Liver (tissue), 9 donors: Measurements from ENCODE around the gene ZNF276. TPM values are rescaled to one million over a fixed set of nuclear protein-coding genes. Genes with fewer than 3 reads are reported as not detected.

Experiments used
- DNase-seq: peaks from one replicate; pipeline ENCODE4 v3.0.0-alpha.2; 2017; ENCODE audit warnings: low spot score
- H3K27ac ChIP-seq, 2 donors: one replicate each; pipeline ENCODE4 v1.7.0; 2013; ENCODE audit warnings: inconsistent platforms in 2 of 2, low read length in 2 of 2, control low read depth in 1 of 2, low read depth in 1 of 2, mild to moderate bottlenecking in 1 of 2
- H3K27me3 ChIP-seq, 4 donors: one replicate each; pipeline versions ENCODE4 v1.6.1 to v1.7.0; 2013; ENCODE audit warnings: low read length in 3 of 4, inconsistent platforms in 1 of 4, mild to moderate bottlenecking in 1 of 4, moderate library complexity in 1 of 4; ENCODE audit not compliant: control insufficient read depth in 4 of 4, insufficient read depth in 4 of 4
- H3K36me3 ChIP-seq, 4 donors: one replicate each; pipeline versions ENCODE4 v1.6.1 to v1.7.0; 2013; ENCODE audit warnings: low read length in 3 of 4, mild to moderate bottlenecking in 3 of 4, low read depth in 1 of 4, moderate library complexity in 1 of 4; ENCODE audit not compliant: control insufficient read depth in 4 of 4, insufficient read depth in 3 of 4
- H3K4me1 ChIP-seq, 4 donors: one replicate each; pipeline versions ENCODE4 v1.6.1 to v1.7.0; 2013; ENCODE audit warnings: low read length in 3 of 4, mild to moderate bottlenecking in 3 of 4, moderate library complexity in 1 of 4; ENCODE audit not compliant: control insufficient read depth in 4 of 4, insufficient read depth in 4 of 4
- H3K4me3 ChIP-seq, 3 donors: one replicate each; pipeline versions ENCODE4 v1.6.1 to v1.7.0; 2013; ENCODE audit warnings: low read length in 3 of 3, control low read depth in 1 of 3, low read depth in 1 of 3, mild to moderate bottlenecking in 1 of 3
- H3K9ac ChIP-seq, 2 donors: one replicate each; pipeline ENCODE4 v1.7.0; 2013; ENCODE audit warnings: low read length in 2 of 2, mild to moderate bottlenecking in 2 of 2, moderate library complexity in 2 of 2, control low read depth in 1 of 2, low read depth in 1 of 2
- H3K9me3 ChIP-seq, 4 donors: one replicate each; pipeline versions ENCODE4 v1.6.1 to v1.7.0; 2013; ENCODE audit warnings: low read length in 3 of 4; ENCODE audit not compliant: control insufficient read depth in 4 of 4
- EGR1 ChIP-seq, 2 donors: IDR thresholded peaks; 2 replicates each; pipeline ENCODE4 v1.6.1; 2016 to 2018; ENCODE audit warnings: antibody characterized with exemption in 2 of 2, low read depth in 2 of 2
- FOXA1 ChIP-seq: IDR thresholded peaks from 2 replicates; pipeline ENCODE4 v1.6.1; 2016; ENCODE audit warnings: antibody characterized with exemption
- FOXA2 ChIP-seq: IDR thresholded peaks from 2 replicates; pipeline ENCODE4 v1.6.1; 2016; ENCODE audit warnings: antibody characterized with exemption
- GABPA ChIP-seq, 2 donors: IDR thresholded peaks in 1 of 2; conservative IDR thresholded peaks in 1 of 2; 2 replicates each; pipeline ENCODE4 v1.6.1; 2016; ENCODE audit warnings: antibody characterized with exemption in 2 of 2, mild to moderate bottlenecking in 1 of 2, moderate library complexity in 1 of 2
- HNF4A ChIP-seq, 2 donors: conservative IDR thresholded peaks; 2 replicates each; pipeline ENCODE4 v1.6.1; 2016; ENCODE audit warnings: antibody characterized with exemption in 2 of 2, mild to moderate bottlenecking in 2 of 2
- HNF4G ChIP-seq: IDR thresholded peaks from 2 replicates; pipeline ENCODE4 v1.6.1; 2016; ENCODE audit warnings: antibody characterized with exemption
- JUND ChIP-seq, 2 donors: IDR thresholded peaks; 2 replicates each; pipeline ENCODE4 v1.6.1; 2016; ENCODE audit warnings: antibody characterized with exemption in 2 of 2
- NR2F2 ChIP-seq: IDR thresholded peaks from 2 replicates; pipeline ENCODE4 v1.6.1; 2016; ENCODE audit warnings: antibody characterized with exemption
- RAD21 ChIP-seq, 2 donors: IDR thresholded peaks; 2 replicates each; pipeline ENCODE4 v1.6.1; 2016; ENCODE audit warnings: antibody characterized with exemption in 2 of 2, mild to moderate bottlenecking in 2 of 2
- REST ChIP-seq: IDR thresholded peaks from 2 replicates; pipeline ENCODE4 v1.6.1; 2016; ENCODE audit warnings: antibody characterized with exemption, mild to moderate bottlenecking
- RXRA ChIP-seq, 2 donors: IDR thresholded peaks; 2 replicates each; pipeline ENCODE4 v1.6.1; 2017 to 2018; ENCODE audit warnings: antibody characterized with exemption in 2 of 2, mild to moderate bottlenecking in 1 of 2
- SP1 ChIP-seq: IDR thresholded peaks from 2 replicates; pipeline ENCODE4 v1.6.1; 2018; ENCODE audit warnings: antibody characterized with exemption, mild to moderate bottlenecking
- TAF1 ChIP-seq: conservative IDR thresholded peaks from 2 replicates; pipeline ENCODE4 v1.6.1; 2016; ENCODE audit warnings: antibody characterized with exemption, mild to moderate bottlenecking
- YY1 ChIP-seq: IDR thresholded peaks from 2 replicates; pipeline ENCODE4 v1.6.1; 2016; ENCODE audit warnings: antibody characterized with exemption, mild to moderate bottlenecking
- ZBTB33 ChIP-seq: IDR thresholded peaks from 2 replicates; pipeline ENCODE4 v1.6.1; 2016; ENCODE audit warnings: antibody characterized with exemption
- WGBS: extraction: QIAGEN DNeasy Blood & Tissue Kit; methylation state at CpG from one replicate; pipeline ENCODE4 v1.1.7; 2013; 5-methylcytosine and 5-hydroxymethylcytosine counted together
- polyA plus RNA-seq, 2 donors: library from polyadenylated mRNA; stranded (reverse) in 1 of 2; unstranded in 1 of 2; fragments of 200-250 nt in 1 of 2; fragments of >200 nt in 1 of 2; fragmentation: Nextera tagmentation in 1 of 2; extraction: Ambion mirVana in 1 of 2; gene quantifications; one replicate each; pipeline versions ENCODE4 v1.2.1 to v1.2.3, GENCODE V29; 2013 to 2015
- total RNA-seq, 2 donors: library from RNA; depleted of rRNA; stranded (reverse); fragments of >200 nt; gene quantifications; one replicate each; pipeline ENCODE4 v1.2.3, GENCODE V29; 2014
- TF ChIP-seq, protein P1 (sequence below): fragments of 150-350 bp; IDR thresholded peaks from 2 replicates; pipeline ENCODE4 v1.5.1; 2017; ENCODE audit warnings: improper control_type of control experiment, low read depth, low read length; ENCODE audit not compliant: missing input control
- TF ChIP-seq, protein P2 (sequence below): IDR thresholded peaks from 2 replicates; pipeline ENCODE4 v1.6.1; 2016; ENCODE audit warnings: antibody characterized with exemption
- TF ChIP-seq, protein P3 (sequence below): IDR thresholded peaks from 2 replicates; pipeline ENCODE4 v1.6.1; 2016; ENCODE audit warnings: antibody characterized with exemption
- donor health status: healthy.
- donor health status: healthy.
- donor health status: healthy.
- donor health status: healthy.
- donor health status: healthy.

The ZNF276 gene
- total and polyA plus RNA-seq, 4 donors: 4.9 to 22.8 (median 8.7) TPM

GRCh38 chr16:89704281-89704680 lies 17.1 kb upstream of the ZNF276 start:
- Histone ChIP-seq H3K9me3 (no peaks in the 10 kb centered on the region), H3K9ac (no peak overlapping the region), H3K36me3 (peaks cover 0 to 6% (median under 1%) of the 10 kb centered on the region in 4 donors), H3K4me1 (peaks cover 6 to 25% (median 17%) of the 10 kb centered on the region in 4 donors), H3K4me3 (no peak overlapping the region), H3K27ac (no peak overlapping the region), H3K27me3 (no peaks in the 10 kb centered on the region)
- TF ChIP-seq ZBTB33 (no peak), GABPA (IDR thresholded peaks at IDR 0.05 in 1 of 2, conservative IDR thresholded peaks at IDR 0.05 in 1 of 2) (no peak), RXRA (IDR thresholded peaks at IDR 0.05) (no peak), TAF1 (no peak), HNF4G (no peak), JUND (IDR thresholded peaks at IDR 0.05) (no peak), FOXA1 (no peak), NR2F2 (no peak), YY1 (no peak), EGR1 (IDR thresholded peaks at IDR 0.05; ENCODE audit: low read depth in 2 of 2) (no peak), RAD21 (IDR thresholded peaks at IDR 0.05) (no peak), REST (no peak)
- TF ChIP-seq, protein P1, sequence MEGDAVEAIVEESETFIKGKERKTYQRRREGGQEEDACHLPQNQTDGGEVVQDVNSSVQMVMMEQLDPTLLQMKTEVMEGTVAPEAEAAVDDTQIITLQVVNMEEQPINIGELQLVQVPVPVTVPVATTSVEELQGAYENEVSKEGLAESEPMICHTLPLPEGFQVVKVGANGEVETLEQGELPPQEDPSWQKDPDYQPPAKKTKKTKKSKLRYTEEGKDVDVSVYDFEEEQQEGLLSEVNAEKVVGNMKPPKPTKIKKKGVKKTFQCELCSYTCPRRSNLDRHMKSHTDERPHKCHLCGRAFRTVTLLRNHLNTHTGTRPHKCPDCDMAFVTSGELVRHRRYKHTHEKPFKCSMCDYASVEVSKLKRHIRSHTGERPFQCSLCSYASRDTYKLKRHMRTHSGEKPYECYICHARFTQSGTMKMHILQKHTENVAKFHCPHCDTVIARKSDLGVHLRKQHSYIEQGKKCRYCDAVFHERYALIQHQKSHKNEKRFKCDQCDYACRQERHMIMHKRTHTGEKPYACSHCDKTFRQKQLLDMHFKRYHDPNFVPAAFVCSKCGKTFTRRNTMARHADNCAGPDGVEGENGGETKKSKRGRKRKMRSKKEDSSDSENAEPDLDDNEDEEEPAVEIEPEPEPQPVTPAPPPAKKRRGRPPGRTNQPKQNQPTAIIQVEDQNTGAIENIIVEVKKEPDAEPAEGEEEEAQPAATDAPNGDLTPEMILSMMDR: no peak
- TF ChIP-seq, protein P2, sequence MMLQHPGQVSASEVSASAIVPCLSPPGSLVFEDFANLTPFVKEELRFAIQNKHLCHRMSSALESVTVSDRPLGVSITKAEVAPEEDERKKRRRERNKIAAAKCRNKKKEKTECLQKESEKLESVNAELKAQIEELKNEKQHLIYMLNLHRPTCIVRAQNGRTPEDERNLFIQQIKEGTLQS: no peak
- no peak for DNase-seq
- WGBS: 85% methylated on average over 13 of the region's 13 CpGs

- no peak overlapping the region for H3K4me3 ChIP-seq
- no peak for DNase-seq
- H3K9ac ChIP-seq: no peak overlapping the region
- H3K27ac ChIP-seq: no peak overlapping the region
- H3K36me3 ChIP-seq: peaks cover 0 to 6% (median under 1%) of the 10 kb centered on the region in 4 donors
- H3K9me3 ChIP-seq: no peaks in the 10 kb centered on the region
- H3K4me1 ChIP-seq: peaks cover 5 to 20% (median 12%) of the 10 kb centered on the region in 4 donors
- H3K27me3 ChIP-seq: no peaks in the 10 kb centered on the region
- 78% methylated on average over 15 of the region's 15 CpGs for WGBS
- TF ChIP-seq JUND (IDR thresholded peaks at IDR 0.05): no peak
- TF ChIP-seq, protein P2: no peak
- no peak for TF ChIP-seq HNF4G
- TF ChIP-seq REST: no peak
- no peak for TF ChIP-seq SP1
- TF ChIP-seq NR2F2: no peak
- no peak for TF ChIP-seq YY1
- TF ChIP-seq, protein P3, sequence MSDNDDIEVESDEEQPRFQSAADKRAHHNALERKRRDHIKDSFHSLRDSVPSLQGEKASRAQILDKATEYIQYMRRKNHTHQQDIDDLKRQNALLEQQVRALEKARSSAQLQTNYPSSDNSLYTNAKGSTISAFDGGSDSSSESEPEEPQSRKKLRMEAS: no peak
- TF ChIP-seq FOXA1: no peak
- no peak for TF ChIP-seq RAD21 (IDR thresholded peaks at IDR 0.05)
- TF ChIP-seq, protein P1: no peak
- no peak for TF ChIP-seq RXRA (IDR thresholded peaks at IDR 0.05)
- TF ChIP-seq HNF4A (conservative IDR thresholded peaks at IDR 0.05): no peak
- no peak for TF ChIP-seq FOXA2
These were observed 16.3 kb upstream of the ZNF276 start for GRCh38 chr16:89705006-89705405.
